ENCODE data around the gene UBXN6.

Gene UBXN6

GRCh38 chr19:4437103-4437502, 20.5 kb downstream of the UBXN6 start:
- DNase-seq = no peak

GRCh38 chr19:4436231-4436630, 21.4 kb downstream of the UBXN6 start:
- DNase-seq = no peak

- no peak for DNase-seq
Measured at GRCh38 chr19:4434391-4434790, 23.2 kb downstream of the UBXN6 start.

GRCh38 chr19:4432918-4433506, 24.6 kb downstream of the UBXN6 start:
- no peak for DNase-seq

GRCh38 chr19:4431808-4432674, 25.6 kb downstream of the UBXN6 start:
- no peak for DNase-seq

GRCh38 chr19:4431296-4431695, 26.3 kb downstream of the UBXN6 start:
- DNase-seq = no peak

GRCh38 chr19:4430760-4431159, 26.8 kb downstream of the UBXN6 start:
- DNase-seq = no peak

- no peak for DNase-seq
Measured at GRCh38 chr19:4429771-4430171, 27.8 kb downstream of the UBXN6 start.

- DNase-seq = no peak
Measured at GRCh38 chr19:4429256-4429655, 28.3 kb downstream of the UBXN6 start.

GRCh38 chr19:4428326-4428975, 29.1 kb downstream of the UBXN6 start:
- DNase-seq = no peak

GRCh38 chr19:4425537-4425936, 32.1 kb downstream of the UBXN6 start:
- no peak for DNase-seq

- DNase-seq = no peak
Measured at GRCh38 chr19:4423416-4424126, 34.0 kb downstream of the UBXN6 start.

GRCh38 chr19:4416268-4416667, 41.3 kb downstream of the UBXN6 start:
- no peak for DNase-seq

GRCh38 chr19:4415352-4415751, 42.2 kb downstream of the UBXN6 start:
- no peak for DNase-seq

- DNase-seq = no peak
Measured at GRCh38 chr19:4414800-4415321, 42.7 kb downstream of the UBXN6 start.

- no peak for DNase-seq
Measured at GRCh38 chr19:4414144-4414799, 43.3 kb downstream of the UBXN6 start.

GRCh38 chr19:4413588-4413987, 44.0 kb downstream of the UBXN6 start:
- no peak for DNase-seq

GRCh38 chr19:4409123-4409933, 48.3 kb downstream of the UBXN6 start:
- no peak for DNase-seq

- DNase-seq = no peak
Measured at GRCh38 chr19:4406626-4407025, 51.0 kb downstream of the UBXN6 start.

- no peak for DNase-seq
Measured at GRCh38 chr19:4405977-4406376, 51.6 kb downstream of the UBXN6 start.

- DNase-seq = no peak
Measured at GRCh38 chr19:4403005-4403761, 54.4 kb downstream of the UBXN6 start.

All from activated T-cell treated with anti-CD3 and anti-CD28 coated beads, Interleukin-2, amount 50 U/mL, for 1 hour (primary cell).